WERI-Rb-1 (cell line): ENCODE measurements around the gene EPHA7.

Experiments used
- DNase-seq: peaks from one replicate; pipeline ENCODE4 v3.0.0-alpha.2; 2020
- H3K27ac ChIP-seq: fragments of 250-450 bp; sonication (Bioruptor Pico); 2 replicates; pipeline ENCODE4 v1.5.1; 2020; ENCODE audit warnings: mild to moderate bottlenecking, moderate library complexity
- H3K27me3 ChIP-seq: fragments of 250-450 bp; sonication (Bioruptor Pico); 2 replicates; pipeline ENCODE4 v1.5.1; 2021; ENCODE audit warnings: mild to moderate bottlenecking, low read depth, moderate library complexity; ENCODE audit not compliant: insufficient read depth, severe bottlenecking
- H3K36me3 ChIP-seq: fragments of 250-450 bp; sonication (Bioruptor Pico); 2 replicates; pipeline ENCODE4 v1.5.1; 2020; ENCODE audit warnings: mild to moderate bottlenecking, moderate library complexity
- H3K4me3 ChIP-seq: 2 replicates; pipeline ENCODE4 v1.5.1; 2011; ENCODE audit warnings: low read depth, mild to moderate bottlenecking, control low read depth, low read length
- H3K9me3 ChIP-seq: fragments of 250-450 bp; sonication (Bioruptor Pico); 2 replicates; pipeline ENCODE4 v1.5.1; 2021; ENCODE audit warnings: mild to moderate bottlenecking, moderate library complexity; ENCODE audit not compliant: severe bottlenecking
- TF ChIP-seq, protein P1 (sequence below): IDR thresholded peaks from 2 replicates; pipeline ENCODE4 v1.5.1; 2011; ENCODE audit warnings: low read depth, mild to moderate bottlenecking, control low read depth, inconsistent platforms, low read length

The EPHA7 gene

DNA sequence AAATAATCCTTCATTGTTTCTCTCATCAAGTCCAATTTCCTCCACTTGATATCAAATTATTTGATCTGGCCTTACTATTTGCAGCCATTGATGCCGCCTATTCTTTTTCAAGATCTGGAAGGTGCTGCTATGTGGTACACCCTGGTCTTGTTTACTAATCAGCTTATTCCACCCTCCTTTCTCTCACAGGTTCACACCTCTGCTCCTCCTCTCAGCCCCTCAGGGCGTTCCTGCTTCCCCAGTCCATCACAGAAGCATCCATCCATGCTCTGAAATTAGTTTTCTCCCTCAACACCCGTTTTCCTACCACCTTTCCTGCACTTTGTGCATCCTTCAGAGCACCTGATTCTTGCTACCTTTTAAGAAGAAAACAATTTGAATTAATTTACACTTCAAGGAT is 183.6 kb downstream of the EPHA7 start:
- Histone ChIP-seq H3K4me3 (no peak overlapping the region), H3K36me3 (no peaks in the 10 kb centered on the region)
- no peak for DNase-seq

DNA sequence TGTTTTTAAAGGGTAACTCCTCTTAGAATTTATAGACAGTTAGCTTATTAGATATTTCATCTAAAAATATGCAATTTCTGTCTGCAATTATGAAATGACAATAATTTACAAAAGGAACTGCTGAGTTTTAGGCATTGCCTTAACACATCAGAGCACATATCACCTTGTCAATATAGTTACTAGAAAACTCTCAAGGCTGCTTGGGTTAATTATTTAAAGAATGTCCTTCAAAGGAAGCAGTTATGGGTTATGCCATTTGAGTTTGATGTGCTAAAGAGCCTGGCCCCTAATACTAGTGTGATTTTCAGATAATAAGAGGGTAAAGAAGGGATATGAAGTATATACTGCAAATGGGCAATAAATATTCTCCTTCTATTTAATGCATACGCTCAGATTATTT is 192.5 kb downstream of the EPHA7 start:
- H3K36me3 ChIP-seq: no peaks in the 10 kb centered on the region
- no peak for DNase-seq
- no peak overlapping the region for H3K27ac ChIP-seq
- TF ChIP-seq, protein P1, sequence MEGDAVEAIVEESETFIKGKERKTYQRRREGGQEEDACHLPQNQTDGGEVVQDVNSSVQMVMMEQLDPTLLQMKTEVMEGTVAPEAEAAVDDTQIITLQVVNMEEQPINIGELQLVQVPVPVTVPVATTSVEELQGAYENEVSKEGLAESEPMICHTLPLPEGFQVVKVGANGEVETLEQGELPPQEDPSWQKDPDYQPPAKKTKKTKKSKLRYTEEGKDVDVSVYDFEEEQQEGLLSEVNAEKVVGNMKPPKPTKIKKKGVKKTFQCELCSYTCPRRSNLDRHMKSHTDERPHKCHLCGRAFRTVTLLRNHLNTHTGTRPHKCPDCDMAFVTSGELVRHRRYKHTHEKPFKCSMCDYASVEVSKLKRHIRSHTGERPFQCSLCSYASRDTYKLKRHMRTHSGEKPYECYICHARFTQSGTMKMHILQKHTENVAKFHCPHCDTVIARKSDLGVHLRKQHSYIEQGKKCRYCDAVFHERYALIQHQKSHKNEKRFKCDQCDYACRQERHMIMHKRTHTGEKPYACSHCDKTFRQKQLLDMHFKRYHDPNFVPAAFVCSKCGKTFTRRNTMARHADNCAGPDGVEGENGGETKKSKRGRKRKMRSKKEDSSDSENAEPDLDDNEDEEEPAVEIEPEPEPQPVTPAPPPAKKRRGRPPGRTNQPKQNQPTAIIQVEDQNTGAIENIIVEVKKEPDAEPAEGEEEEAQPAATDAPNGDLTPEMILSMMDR: no peak
- no peaks in the 10 kb centered on the region for H3K27me3 ChIP-seq
- H3K9me3 ChIP-seq: no peaks in the 10 kb centered on the region
- H3K4me3 ChIP-seq: no peak overlapping the region

More for the DNA sequence above, 183.6 kb downstream of the EPHA7 start:
- H3K9me3 ChIP-seq: no peaks in the 10 kb centered on the region
- no peaks in the 10 kb centered on the region for H3K27me3 ChIP-seq
- TF ChIP-seq, protein P1: no peak
- no peak overlapping the region for H3K27ac ChIP-seq

DNA sequence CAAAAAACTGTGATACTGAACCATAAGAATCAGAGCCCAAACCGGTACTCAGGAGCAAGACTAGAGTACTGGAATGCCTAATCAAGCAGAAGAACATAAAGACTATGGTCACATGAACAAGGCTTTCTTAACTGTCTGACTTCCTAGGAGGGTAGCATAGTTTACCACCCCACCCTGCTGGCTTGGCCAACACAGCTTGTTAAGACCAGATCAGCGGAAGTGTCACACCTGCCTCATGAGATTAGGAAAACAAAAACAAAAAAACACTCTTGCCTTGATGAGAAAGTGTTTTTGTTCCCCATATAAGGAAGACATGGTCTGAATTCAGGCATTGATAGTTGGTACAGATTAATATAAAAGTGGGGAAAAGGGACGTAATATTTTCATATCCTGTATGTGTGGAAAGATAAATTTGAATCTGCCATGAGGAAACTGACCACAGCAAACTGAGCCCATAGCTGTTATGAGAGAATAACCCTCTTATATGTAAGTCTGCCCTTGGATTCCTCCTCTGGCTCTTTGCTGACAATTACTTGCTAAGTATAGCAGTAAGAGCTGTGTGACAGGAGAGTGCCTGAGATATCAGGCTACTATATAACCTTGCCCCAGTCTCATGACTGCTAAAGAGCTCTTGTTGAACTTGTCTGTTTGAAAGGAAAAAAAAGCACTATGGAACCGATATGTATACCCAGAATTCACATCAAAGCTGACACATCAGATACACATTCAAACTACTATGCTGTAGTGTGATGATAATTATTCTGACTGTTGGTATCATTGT is 197.1 kb downstream of the EPHA7 start:
- Histone ChIP-seq H3K27me3 (no peaks in the 10 kb centered on the region), H3K4me3 (no peak overlapping the region), H3K9me3 (no peaks in the 10 kb centered on the region), H3K27ac (no peak overlapping the region), H3K36me3 (no peaks in the 10 kb centered on the region)
- TF ChIP-seq, protein P1: no peak
- no peak for DNase-seq

DNA sequence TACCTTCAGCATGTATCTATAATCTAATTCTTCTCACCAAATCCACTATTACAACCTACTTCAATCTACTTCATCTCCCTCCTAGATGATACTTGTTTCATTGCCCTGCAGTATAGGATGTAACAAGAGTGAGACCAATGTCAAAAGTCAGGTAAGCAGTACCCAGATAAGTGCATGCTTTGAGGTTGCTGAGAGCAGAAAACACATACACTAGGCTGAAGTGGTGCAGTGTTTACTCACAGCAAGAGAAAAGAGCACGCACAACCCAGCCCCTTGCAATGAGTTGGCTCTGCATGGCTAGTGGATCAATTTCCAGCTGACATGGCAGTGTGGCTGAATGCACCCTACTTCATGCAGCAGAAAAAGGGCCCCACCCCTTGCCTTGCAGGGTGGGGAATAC is 199.9 kb downstream of the EPHA7 start:
- no peak for DNase-seq
- TF ChIP-seq, protein P1: no peak
- H3K9me3 ChIP-seq: no peaks in the 10 kb centered on the region
- H3K27ac ChIP-seq: no peak overlapping the region
- no peaks in the 10 kb centered on the region for H3K27me3 ChIP-seq
- H3K36me3 ChIP-seq: no peaks in the 10 kb centered on the region
- H3K4me3 ChIP-seq: no peak overlapping the region

DNA sequence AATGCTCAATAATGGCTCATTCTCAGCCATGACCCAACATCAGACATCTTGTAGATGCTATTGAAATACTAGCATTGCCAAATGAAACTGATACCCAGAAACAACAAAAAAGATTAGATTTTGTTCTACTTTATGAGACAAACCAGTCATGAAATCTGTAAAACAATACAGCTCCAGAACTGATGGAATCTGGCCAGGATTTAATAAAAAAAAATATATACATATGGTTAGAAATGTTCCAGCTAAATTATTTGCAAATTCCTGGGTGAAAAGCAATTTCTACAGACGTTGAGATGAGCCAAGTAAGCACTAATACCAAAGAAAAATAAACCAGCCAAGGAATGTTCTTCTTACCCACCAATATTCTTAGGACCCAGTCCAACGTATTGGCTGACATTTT is 201.3 kb downstream of the EPHA7 start:
- DNase-seq: no peak
- TF ChIP-seq, protein P1: no peak
- H3K4me3 ChIP-seq: no peak overlapping the region
- no peaks in the 10 kb centered on the region for H3K9me3 ChIP-seq
- no peaks in the 10 kb centered on the region for H3K27me3 ChIP-seq
- H3K36me3 ChIP-seq: no peaks in the 10 kb centered on the region
- H3K27ac ChIP-seq: no peak overlapping the region

DNA sequence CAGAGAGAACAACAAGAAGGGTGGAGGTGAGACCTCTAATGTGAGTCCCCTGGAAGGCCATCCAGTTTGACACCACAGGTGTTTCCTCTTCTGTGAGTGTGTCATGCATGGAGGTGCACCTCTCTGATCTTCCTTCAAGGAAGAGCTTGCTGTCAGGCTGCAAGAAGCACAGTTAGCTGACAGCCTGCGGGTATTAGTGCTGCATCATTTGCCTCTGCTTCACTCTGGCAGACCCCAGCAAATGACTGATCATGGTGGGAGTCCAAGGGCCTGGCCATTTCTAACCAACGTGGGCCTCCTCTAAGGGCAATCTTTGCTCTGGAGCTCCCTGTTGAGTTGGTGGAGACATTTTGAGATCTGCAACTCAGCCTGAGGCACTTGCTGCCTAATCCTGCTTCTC is 206.3 kb downstream of the EPHA7 start:
- H3K4me3 ChIP-seq: no peak overlapping the region
- H3K9me3 ChIP-seq: no peaks in the 10 kb centered on the region
- no peaks in the 10 kb centered on the region for H3K36me3 ChIP-seq
- TF ChIP-seq, protein P1: no peak
- H3K27ac ChIP-seq: no peak overlapping the region
- no peaks in the 10 kb centered on the region for H3K27me3 ChIP-seq
- no peak for DNase-seq
